ENCODE measurements around the gene DNER. TPM values are rescaled to one million over a fixed set of nuclear protein-coding genes. Genes with fewer than 3 reads are reported as not detected.

The DNER gene
- total and polyA plus RNA-seq, 2 donors from 2014 or later = 16.5 to 21.9 TPM

- Histone ChIP-seq H3K9ac (ENCODE audit: low read length in 3 of 3) (no peak overlapping the region), H3K9me3 (ENCODE audit: control insufficient read depth in 2 of 3, insufficient read depth in 1 of 3, low read length in 3 of 3) (no peaks in the 10 kb centered on the region), H3K4me1 (ENCODE audit: control insufficient read depth in 2 of 3, insufficient read depth in 2 of 3, low read depth in 1 of 3, low read length in 3 of 3) (peaks cover 0 to 3% (median 0%) of the 10 kb centered on the region in 3 donors), H3K27me3 (ENCODE audit: control insufficient read depth, insufficient read depth, low read length) (no peaks in the 10 kb centered on the region), H3K4me3 (ENCODE audit: low read length in 3 of 3) (no peak overlapping the region), H3K27ac (ENCODE audit: low read depth in 2 of 2, low read length in 2 of 2) (no peak overlapping the region), H3K36me3 (ENCODE audit: control insufficient read depth in 2 of 3, insufficient read depth in 3 of 3, low read length in 3 of 3) (no peaks in the 10 kb centered on the region)
- peak in 3 of 5 donors; percentile 24 to 41 (median 37) for DNase-seq
- intact Hi-C loops (cut with DNase I) = no loop called here
- FAIRE-seq = no peak
- TF ChIP-seq CTCF (IDR thresholded peaks at IDR 0.05; ENCODE audit: borderline replicate concordance, extremely low read depth, insufficient read depth) = no peak
Observed at GRCh38 chr2:229634601-229635370, 79.6 kb downstream of the DNER start.

- H3K36me3 ChIP-seq (ENCODE audit: control insufficient read depth in 2 of 3, insufficient read depth in 3 of 3, low read length in 3 of 3) = no peaks in the 10 kb centered on the region
- DNase-seq = no peak
- no peak overlapping the region for H3K9ac ChIP-seq (ENCODE audit: low read length in 3 of 3)
- no peak for TF ChIP-seq CTCF (IDR thresholded peaks at IDR 0.05; ENCODE audit: borderline replicate concordance, extremely low read depth, insufficient read depth)
- H3K4me1 ChIP-seq (ENCODE audit: control insufficient read depth in 2 of 3, insufficient read depth in 2 of 3, low read depth in 1 of 3, low read length in 3 of 3) = peaks cover 0 to 3% (median 0%) of the 10 kb centered on the region in 3 donors
- intact Hi-C loops (cut with DNase I) = no loop called here
- H3K4me3 ChIP-seq (ENCODE audit: low read length in 3 of 3) = no peak overlapping the region
- H3K27ac ChIP-seq (ENCODE audit: low read depth in 2 of 2, low read length in 2 of 2) = no peak overlapping the region
- FAIRE-seq = no peak
- no peaks in the 10 kb centered on the region for H3K27me3 ChIP-seq (ENCODE audit: control insufficient read depth, insufficient read depth, low read length)
- no peaks in the 10 kb centered on the region for H3K9me3 ChIP-seq (ENCODE audit: control insufficient read depth in 2 of 3, insufficient read depth in 1 of 3, low read length in 3 of 3)
Observed at GRCh38 chr2:229633556-229633955, 80.8 kb downstream of the DNER start.

- DNase-seq (no peak), FAIRE-seq (no peak)
- intact Hi-C loops (cut with DNase I) = no loop called here
- Histone ChIP-seq H3K4me1 (ENCODE audit: control insufficient read depth in 2 of 3, insufficient read depth in 2 of 3, low read depth in 1 of 3, low read length in 3 of 3) (no peaks in the 10 kb centered on the region), H3K27ac (ENCODE audit: low read depth in 2 of 2, low read length in 2 of 2) (no peak overlapping the region), H3K9ac (ENCODE audit: low read length in 3 of 3) (no peak overlapping the region), H3K36me3 (ENCODE audit: control insufficient read depth in 2 of 3, insufficient read depth in 3 of 3, low read length in 3 of 3) (no peaks in the 10 kb centered on the region), H3K27me3 (ENCODE audit: control insufficient read depth, insufficient read depth, low read length) (no peaks in the 10 kb centered on the region), H3K9me3 (ENCODE audit: control insufficient read depth in 2 of 3, insufficient read depth in 1 of 3, low read length in 3 of 3) (no peaks in the 10 kb centered on the region), H3K4me3 (ENCODE audit: low read length in 3 of 3) (no peak overlapping the region)
- no peak for TF ChIP-seq CTCF (IDR thresholded peaks at IDR 0.05; ENCODE audit: borderline replicate concordance, extremely low read depth, insufficient read depth)
Observed at GRCh38 chr2:229629039-229629438, 85.3 kb downstream of the DNER start.

Measured in kidney (tissue), 14 donors.